Measurements from ENCODE around the gene ARHGEF3.

GRCh38 chr3:56772952-56773938 lies 28.5 kb downstream of the ARHGEF3 start:
- TF ChIP-seq, protein P1, sequence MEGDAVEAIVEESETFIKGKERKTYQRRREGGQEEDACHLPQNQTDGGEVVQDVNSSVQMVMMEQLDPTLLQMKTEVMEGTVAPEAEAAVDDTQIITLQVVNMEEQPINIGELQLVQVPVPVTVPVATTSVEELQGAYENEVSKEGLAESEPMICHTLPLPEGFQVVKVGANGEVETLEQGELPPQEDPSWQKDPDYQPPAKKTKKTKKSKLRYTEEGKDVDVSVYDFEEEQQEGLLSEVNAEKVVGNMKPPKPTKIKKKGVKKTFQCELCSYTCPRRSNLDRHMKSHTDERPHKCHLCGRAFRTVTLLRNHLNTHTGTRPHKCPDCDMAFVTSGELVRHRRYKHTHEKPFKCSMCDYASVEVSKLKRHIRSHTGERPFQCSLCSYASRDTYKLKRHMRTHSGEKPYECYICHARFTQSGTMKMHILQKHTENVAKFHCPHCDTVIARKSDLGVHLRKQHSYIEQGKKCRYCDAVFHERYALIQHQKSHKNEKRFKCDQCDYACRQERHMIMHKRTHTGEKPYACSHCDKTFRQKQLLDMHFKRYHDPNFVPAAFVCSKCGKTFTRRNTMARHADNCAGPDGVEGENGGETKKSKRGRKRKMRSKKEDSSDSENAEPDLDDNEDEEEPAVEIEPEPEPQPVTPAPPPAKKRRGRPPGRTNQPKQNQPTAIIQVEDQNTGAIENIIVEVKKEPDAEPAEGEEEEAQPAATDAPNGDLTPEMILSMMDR (conservative IDR thresholded peaks at IDR 0.05; ENCODE audit: low read length): no peak
- no peak for TF ChIP-seq EZH2phosphoT487 (IDR thresholded peaks at IDR 0.05; ENCODE audit: borderline replicate concordance)

Measured in Loucy (cell line).